Activated CD4-positive, alpha-beta T cell treated with anti-CD3 and anti-CD28 coated beads, Interleukin-2, Interleukin-6, amounts not matched to agents 100 ng/mL and 50 ng/mL, durations not matched to agents 16 hours and 8 hours (primary cell): ENCODE measurements around the gene IQGAP3.
"Not testable (repeated sequence)": the region's sequence is repeated elsewhere in the genome, so short reads cannot be mapped to it uniquely, and the experiment has no call there.

Experiments
- DNase-seq: peaks from one replicate; pipeline ENCODE4 v3.0.0-alpha.2; 2020

Gene IQGAP3

DNA sequence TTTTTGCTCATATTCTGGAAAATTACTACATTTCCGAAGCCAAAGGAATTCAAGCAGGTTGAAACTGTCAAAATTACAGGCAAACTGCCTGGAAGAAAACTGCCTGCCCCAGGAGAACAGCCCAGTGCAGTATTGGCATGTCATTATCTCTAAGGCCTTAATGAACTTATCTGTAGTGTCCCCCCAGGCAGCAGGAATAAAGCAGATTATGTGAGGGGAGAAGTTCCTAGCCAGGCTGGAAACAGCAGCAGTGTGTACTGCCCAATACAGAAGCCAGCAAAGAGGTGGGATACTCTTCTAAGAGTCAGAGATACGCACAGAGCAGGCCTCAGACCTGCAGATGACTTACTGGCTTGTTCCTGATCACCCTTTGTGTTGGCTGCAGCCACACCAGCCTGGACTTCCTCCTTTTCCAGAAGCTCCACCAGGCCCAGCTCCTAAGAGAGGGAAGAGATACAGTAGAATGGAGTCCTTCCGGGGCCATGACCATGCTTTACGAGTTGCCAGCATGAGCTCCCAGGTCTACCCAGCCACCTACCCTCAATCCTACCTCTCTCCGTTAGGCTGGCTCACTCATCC is 11.7 kb downstream of the IQGAP3 start:
- no peak for DNase-seq

DNA sequence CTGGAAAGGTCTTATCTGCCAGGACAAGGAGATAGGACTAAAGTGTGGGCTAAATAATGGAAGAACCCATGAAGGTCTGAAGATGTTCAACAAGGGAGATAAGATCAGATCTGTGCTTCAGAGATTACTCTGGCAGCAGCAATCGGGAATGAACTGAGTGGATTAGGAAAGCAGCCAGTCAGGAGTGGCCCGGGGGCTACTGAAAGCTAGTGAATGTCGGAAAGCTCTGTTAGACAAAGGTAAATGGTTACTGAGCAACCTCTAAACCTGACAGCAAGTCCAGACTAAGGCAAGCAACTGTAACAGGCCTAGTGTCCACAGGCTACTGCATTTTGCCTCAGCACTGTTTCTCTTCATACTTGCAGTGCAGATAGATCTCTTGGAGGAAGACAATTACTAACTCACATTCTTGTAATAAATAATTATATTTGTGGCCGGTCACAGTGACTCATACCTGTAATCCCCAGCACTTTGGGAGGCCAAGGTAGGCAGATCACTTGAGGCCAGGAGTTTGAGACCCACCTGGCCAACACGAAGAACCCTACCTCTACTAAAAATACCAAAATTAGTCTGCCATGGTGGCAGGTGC is 12.5 kb downstream of the IQGAP3 start:
- DNase-seq = no peak

DNA sequence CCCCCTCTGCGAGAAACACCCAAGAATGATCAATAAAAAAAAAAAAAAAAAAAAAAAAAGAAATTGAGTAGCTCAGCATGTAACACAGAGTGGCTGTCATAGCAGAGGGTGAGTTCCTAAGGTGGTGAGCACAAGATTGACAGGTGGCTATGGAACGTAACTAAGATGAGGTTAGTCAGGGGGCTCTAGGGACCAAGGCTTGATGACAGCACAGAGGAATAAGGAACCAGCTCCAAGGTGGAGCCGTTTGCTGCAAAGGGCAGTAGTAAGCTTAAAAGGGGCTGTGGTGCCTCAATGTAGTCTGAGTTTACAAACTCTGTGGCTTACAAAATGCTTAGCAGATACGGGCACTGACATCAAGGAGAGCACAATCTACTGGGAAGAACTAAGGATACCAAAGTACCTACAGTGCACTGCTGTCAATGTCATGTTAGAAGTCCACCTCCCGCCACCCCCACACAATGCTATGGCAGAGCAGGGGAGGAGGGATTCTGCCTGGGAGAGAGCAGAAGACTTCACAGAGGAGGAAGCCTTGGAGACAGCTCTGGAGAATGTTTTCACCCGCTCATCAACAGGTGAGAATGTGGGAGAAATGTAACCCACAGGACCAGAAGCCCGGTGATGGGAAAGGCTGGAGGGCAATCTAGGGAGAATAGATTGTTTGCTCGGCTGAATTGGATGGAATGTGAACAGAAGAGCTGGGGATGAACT is 13.1 kb downstream of the IQGAP3 start:
- no peak for DNase-seq

DNA sequence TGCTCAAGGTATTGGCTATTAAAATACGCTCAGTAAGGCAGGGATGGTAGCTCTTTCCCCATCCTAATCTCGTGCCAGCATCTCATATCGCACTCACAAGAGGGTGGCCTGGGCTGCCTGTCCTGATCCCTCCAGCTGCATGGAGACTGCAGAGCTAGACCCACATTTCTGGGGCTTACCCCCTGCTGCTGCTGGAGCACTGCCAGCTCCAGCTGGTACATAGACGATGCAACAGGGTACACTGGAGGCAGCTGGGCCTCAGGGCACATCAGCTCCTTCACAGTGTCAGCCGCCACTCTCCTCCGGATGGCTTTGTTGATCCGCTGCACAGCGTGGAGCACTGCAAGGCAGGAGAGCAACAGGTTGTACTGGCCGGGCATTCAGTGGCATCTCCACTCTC is 16.0 kb downstream of the IQGAP3 start:
- DNase-seq = no peak

DNA sequence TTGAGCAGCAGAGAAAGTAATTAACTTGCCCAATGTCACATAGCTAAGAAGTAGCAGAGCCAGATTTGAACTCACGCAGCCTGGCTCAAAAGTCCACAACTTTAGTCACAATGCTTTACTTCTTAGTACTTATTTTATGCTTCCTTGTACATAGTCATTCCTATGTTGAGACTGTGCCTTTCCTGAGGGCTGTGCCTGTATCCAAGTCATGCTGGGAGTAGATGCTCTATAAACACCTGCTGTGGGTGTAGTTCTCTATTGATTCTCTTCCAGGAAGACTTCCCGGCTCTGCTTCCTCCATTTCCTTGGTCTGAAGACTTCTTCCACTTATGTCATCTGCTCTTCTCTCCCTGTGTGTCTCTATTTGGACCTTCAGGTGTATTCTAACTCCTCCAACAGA is 16.6 kb downstream of the IQGAP3 start:
- no peak for DNase-seq

DNA sequence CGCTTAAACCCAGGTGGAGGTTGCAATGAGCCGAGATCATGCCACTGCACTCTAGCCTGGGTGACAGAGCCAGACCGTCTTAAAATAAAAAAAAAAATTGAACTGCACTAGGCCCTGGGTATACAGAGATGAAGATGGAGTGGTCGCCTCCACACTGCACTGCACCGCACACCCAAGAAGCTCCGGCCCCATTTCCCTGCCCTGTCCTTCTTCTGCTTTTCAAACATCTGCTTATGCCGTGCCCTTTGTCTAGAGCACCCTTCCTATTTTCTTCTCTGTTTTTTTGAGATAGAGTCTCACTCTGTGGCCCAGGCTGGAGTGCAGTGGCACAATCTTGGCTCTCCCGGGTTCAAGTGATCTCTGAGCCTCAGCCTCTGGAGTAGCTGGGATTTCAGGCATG is 17.4 kb downstream of the IQGAP3 start:
- DNase-seq = no peak

DNA sequence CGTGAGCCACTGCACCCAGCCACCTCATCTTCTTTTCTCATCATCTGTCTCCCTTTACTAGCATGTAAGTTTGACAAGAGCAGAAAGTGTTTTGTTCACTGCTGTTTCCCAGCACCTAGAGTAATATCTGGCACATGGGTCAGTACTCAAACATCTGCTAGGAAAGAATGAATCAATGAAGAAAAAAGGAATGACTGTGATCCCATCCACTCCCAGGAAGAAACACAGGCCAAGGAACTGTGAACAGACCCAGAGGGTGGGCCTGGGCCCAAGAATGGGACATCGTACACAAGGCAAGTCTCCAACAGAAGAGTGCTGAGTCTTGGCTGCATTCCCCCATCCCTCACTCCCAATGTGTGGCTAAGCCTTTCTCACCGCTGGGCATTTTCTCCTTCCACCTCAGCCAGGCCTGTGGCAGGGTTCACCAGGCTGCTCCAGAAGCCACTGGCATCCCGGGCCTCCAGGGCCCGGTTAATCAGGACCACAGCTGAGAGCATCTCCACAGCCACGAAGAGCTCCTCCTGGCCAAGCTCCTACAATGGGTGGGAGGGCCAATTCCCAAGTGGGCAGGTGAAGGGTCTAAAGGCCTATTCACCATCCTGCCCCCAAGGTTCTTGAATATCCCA is 18.4 kb downstream of the IQGAP3 start:
- no peak for DNase-seq

DNA sequence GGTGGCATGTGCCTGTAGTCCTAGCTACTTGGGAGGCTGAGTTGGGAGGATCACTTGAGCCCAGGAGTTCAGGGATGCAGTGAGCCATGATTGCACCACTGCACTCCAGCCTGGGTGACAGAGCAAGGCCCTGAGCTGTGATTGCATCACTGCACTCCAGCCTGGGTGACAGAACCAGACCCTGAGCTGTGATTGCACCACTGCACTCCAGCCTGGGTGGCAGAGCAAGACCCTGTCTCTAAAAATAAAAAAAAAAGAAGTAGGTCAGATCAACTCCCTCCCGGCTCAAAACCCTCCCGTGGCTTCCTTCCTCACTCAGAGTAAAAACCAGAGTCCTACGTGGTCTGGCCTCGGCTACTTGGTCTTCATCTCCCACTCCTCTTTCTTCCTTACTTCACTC is 19.4 kb downstream of the IQGAP3 start:
- not testable (repeated sequence) for DNase-seq

DNA sequence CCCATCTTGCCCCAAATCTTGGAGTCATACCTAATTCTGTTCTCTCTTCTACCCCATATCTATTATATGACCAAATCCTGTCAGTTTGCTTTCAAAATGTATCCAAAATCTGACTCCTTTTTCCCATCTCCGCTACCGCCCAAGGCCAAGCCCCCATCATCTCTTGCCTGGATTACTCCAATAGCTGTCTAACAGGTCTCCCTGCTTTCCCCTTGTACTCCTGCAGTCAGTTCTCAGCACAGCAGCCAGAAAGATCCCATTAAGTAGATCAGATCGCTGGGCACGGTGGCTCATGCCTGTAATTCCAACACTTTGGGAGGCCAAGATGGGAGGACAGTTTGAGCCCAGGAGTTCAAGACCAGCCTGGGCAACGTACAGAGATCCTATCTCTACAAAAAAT is 19.8 kb downstream of the IQGAP3 start:
- no peak for DNase-seq

DNA sequence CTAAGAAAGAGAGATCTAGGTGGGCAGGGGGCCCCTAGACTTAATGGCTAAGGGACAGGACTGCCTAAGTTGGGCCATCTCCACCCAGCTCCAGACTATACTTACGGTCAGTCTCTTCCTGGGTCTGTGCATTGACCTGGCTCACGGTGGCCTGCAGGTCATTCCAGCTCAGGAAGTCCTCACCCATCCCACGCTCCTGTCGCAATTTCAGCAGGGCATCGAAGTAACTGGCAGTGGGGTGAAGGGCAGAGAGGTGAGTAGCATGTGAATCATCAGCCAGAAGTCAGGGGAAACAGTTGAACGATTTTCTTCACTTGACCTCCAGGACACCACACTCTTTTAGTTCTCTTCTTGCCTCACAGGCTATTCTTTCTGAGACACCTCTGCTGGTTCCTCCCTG is 20.5 kb downstream of the IQGAP3 start:
- DNase-seq = no peak

DNA sequence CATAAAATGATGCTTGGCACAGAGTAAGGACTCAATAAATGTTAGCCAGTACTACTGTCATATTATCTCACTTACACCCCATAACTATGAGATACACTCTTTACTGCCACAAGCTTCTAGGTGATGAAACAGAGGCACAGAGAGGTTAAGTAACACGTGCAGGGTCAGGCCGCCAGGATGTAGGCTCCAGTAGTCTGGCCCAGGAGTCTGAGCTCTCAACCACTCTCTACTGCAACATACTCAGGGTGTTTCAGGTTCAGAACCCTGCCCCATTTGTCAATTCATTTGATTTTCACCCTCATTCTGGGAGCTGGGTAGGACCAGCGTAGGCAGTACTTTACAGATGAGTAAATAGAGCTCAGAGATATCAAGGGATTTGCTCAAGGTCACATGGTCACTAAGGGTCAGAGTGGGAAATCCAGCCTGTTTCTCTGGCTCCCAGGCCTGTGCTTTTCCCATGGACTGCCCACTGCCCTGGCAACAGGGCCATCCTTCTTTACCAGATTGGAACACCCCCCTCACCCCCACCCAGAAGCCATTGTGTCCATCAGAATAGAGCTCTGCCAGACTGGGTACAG is 21.2 kb downstream of the IQGAP3 start:
- DNase-seq = no peak

DNA sequence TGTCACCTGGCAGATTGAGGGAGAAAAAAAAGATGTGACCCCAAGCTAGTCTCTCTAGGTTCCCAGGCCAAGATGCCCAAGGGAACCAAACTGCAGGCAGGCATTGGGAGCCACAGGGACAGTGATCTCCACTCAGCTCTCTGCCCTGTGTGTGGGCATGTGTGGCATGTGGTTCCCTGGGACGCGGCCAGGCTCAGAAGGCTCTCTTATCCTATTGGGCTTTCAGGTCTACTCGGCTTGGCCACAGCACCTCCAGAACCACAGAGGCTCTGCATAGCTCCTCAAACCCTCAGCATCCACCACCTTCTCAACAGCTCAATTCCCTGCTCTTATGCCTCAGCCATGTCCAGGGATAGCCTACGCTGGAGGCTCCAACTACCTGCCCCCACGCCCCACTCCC is 22.0 kb downstream of the IQGAP3 start:
- no peak for DNase-seq

DNA sequence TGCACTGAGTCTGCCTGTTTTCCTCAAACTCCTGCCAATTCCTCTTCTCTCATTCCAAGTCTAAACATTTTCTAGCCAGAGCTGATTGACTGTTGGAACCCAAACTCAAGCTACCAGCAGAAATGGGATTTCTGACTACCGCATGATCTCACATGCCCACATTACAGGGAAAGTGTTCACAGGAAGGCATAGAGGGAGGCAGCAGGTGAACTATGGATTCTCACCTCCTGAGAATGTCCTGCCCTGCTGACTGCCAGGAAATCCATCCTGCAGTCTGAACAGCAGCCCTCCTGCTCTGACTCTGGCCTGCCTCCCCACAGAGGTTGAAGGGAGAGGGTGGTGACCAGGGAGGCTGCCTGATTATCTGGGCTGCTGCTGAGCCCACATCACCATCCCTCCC is 22.5 kb downstream of the IQGAP3 start:
- DNase-seq = no peak

DNA sequence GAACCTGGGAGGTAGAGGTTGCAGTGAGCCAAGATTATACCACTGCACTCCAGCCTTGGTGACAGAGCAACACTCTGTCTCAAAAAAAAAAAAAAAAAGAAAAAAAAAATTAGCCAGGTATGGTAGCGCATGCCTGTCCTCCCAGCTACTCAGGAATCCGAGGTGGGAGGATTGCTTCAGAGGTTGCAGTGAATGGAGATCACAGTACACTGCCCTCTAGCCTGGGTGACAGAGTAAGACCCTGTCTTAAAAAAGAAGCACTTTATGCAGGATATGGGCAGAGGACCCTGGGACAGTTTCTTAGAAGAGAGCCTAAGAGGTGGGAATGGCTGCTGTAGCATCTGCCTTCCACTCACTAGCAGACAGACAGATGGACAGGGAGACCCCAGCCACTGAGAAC is 23.0 kb downstream of the IQGAP3 start:
- DNase-seq = no peak

DNA sequence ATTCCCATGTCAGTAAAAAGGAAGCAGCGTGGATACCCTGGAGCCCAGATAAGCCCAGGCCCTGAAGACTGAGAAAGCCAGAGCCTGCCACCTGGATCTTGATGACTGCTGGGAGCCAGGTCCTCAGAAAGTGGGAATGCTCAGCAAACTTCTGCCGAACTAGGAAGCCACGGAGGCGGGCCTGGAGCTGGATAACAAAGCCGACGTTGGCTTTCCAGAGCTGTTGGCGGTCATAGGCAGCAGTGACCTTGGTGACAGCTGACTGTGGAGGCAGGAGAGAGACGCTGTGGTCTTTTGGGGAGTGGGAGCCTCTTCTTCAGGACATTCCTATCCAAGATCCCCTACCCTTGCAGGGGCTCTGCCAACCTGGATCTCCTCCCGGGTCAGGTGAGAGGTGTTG is 24.4 kb downstream of the IQGAP3 start:
- no peak for DNase-seq

DNA sequence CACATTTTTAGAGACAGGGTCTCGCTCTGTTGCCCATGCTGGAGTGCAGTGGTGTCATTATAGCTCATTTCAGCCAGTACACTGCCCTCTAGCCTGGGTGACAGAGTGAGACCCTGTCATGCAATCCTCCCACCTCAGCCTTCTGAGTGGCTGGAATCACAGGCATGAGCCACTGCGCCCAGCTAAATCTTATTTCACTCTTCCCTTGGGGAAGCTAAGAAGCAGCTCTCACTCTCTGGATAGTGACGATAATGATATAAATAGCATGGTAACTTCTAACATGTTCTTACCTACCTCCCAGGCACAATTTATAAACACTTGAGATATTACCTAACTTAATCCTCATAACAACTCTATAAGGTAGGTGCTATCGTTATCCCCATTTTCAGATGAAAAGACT is 24.9 kb downstream of the IQGAP3 start:
- DNase-seq = no peak

DNA sequence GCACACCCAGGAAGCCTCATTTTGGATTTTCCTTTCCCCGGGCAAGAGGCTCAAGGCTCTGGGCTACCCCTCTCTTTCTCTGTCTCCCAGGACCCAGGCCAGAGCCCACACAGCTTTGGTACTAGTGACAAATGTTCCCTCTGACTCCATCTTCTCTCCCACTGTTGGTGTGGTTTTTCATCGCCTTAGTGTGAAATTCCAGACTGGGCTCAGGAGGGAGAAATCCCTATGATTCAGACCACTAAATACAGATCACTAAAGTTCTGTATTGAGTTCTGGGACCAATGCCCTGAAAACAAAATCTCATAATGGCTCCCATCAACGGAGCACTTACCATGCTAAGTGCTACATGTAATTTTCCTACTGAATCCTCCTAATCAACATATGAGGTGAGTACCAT is 26.1 kb downstream of the IQGAP3 start:
- DNase-seq = no peak

DNA sequence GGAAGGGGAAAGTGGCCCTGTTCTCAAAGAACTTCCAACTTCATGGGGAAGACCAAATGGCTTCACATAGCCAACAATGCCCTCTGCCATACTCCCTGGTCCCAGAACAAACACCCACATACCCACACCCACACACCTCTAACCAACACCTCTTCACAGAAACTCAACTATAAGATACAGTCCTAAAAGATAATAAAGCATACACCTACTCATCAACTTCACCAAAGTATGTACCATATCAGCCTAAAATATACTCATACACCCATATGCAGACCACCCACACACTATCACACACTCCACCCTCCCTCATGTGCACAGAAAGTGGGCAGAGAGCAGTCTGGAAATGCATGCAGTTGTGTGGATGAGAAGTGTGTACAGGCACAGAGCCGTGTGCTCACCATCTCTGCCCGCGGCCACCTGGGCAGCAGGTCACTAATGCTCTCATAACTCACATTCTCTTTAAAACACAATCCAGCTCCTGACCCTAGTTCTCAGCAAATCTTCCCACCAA is 27.7 kb downstream of the IQGAP3 start:
- no peak for DNase-seq

DNA sequence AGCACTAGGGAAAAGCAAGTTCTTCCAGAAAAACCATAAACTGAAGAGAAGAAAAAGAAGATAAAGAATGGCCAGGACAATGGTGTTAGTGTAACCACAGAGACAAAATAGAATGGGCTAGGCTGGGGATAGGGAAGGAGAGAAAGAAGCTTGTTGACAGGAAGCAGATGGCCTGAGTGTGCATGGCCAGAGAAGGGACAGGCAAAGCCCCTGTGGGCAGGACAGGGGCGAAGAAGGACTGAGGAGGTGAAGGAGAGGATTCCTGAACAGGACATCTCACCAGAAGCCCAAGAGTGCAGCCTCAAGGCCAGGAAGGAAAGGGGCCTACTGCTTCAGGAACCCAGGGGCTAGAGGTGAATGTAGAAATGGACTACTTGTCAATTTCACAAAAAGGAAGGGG is 29.3 kb downstream of the IQGAP3 start:
- no peak for DNase-seq

DNA sequence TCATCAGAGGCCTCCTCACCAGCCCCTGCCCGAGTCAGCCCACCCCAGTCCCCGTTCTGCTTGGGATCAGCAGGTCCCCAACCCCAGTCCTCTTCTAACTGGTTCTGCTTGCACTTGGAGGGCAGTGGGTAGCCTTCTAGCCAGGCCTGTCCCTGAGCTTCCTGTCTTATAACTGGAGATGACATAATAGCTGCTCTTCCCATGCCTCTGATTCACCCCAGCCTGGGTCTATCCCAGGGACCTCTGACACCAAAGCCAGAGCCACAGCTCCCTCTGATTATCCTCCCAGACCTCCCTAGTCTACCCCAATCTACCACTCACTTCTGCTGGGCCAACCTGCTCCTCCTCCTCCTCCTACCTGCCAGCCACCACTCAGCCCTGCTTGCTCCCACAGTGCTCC is 31.4 kb downstream of the IQGAP3 start:
- DNase-seq = no peak

DNA sequence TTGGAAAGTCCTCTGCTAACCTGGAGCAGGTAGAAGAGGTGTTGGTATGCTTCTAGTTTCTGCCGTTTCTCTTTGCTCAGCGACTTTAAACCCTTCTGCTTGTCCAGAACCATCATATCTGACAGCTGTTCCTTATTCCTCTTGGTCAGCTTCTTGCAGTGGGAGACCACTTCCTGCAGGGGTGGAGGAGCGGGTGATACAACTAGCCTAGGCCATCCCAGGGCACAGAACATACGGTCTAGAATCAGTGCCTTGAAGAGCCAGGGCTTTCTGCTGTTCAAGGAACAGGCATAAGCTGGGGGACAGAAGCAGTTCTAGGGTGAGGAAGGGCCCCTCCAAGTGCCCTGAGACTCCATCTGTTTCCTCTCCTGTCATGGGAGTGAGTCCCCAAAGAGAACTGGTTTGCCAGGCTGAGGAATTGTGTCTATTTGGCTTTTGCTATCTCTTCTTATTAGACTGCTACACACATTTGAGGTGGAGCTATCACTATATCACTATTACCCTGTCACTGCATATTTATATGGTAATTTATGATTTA is 32.5 kb downstream of the IQGAP3 start:
- no peak for DNase-seq

DNA sequence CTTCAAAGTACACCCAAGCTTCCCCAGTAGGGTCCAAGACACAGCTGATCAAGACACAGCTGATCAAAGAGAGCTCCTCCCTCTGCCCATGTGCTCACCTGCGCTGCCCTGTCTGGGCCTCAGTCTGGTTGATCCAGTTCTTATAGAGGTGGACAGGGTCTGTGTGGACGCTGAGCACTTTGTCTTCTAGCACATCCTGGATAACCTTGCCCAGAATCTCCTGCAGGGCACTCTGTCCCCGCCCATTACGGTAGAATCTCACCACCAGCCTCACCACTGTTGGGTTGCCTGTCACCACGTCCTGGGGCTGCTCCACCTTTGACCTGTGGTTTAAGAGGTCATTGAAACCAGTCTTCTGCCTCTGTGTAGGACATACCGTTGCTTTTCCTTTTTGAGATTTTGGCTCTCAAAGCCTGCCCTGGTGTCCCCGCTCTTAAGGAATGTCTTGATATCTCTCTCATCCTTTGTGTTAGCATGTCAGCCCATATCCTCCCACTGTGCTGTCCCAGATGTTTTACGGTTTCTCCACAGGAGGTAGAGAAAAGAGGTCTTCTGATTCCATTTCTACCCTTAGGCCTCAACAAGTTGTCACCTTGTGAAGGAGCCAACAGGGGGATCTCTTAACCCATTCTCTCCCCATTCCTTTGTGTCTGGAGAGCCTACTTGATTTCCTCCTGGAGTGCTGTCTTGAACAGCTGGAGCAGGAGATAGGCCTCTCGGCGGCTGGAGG is 33.5 kb downstream of the IQGAP3 start:
- DNase-seq = no peak

DNA sequence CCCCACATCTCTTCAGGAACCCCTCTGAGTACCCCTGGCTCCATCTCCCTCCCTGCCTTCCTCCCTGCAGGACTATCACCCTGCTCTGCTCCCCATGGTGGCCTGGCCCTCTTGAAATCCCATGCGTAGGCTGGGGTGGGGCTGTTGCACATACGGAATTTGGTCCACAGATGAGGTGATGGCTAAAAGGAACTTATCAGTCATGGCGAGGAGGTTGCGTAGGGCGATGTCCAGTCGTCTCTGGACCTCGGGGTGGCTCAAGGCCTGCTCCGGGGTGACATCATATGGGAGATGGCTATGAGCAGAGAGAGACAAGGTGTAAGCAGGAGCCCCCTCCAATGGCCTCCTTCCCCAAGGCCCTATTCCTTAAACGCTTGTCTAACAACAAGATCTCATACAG is 35.3 kb downstream of the IQGAP3 start:
- no peak for DNase-seq
